Midbrain (tissue), 1 donor: ENCODE measurements around the gene BCL2L15.
"Not testable (repeated sequence)": the region's sequence is repeated elsewhere in the genome, so short reads cannot be mapped to it uniquely, and the experiment has no call there.

Source experiments
- DNase-seq: peaks from one replicate; lab custom pipeline; 2025; lab: John Stamatoyannopoulos, UW

BCL2L15 gene

GRCh38 chr1:113871597-113872113 lies 15.7 kb downstream of the BCL2L15 start, which contains the start of gene PTPN22:
TSS of gene PTPN22 (minus strand) at chr1:113871712.
- DNase-seq = no peak

- DNase-seq = no peak
These were observed 16.6 kb downstream of the BCL2L15 start for GRCh38 chr1:113870778-113871177.

GRCh38 chr1:113868387-113869083 lies 18.8 kb downstream of the BCL2L15 start:
- DNase-seq = no peak

- DNase-seq = no peak
These were observed 25.7 kb downstream of the BCL2L15 start for GRCh38 chr1:113861641-113862040.

- no peak for DNase-seq
These were observed 26.5 kb downstream of the BCL2L15 start for GRCh38 chr1:113860891-113861290.

GRCh38 chr1:113859478-113860175 lies 27.8 kb downstream of the BCL2L15 start:
- DNase-seq = no peak

- no peak for DNase-seq
These were observed 28.4 kb downstream of the BCL2L15 start for GRCh38 chr1:113858982-113859381.

- DNase-seq = no peak
These were observed 29.0 kb downstream of the BCL2L15 start for GRCh38 chr1:113858418-113858817.

GRCh38 chr1:113857776-113858175 lies 29.6 kb downstream of the BCL2L15 start:
- DNase-seq = no peak

- DNase-seq = no peak
These were observed 31.0 kb downstream of the BCL2L15 start for GRCh38 chr1:113856401-113856790.

GRCh38 chr1:113855630-113856400 lies 31.6 kb downstream of the BCL2L15 start:
- DNase-seq = no peak

GRCh38 chr1:113854234-113854633 lies 33.1 kb downstream of the BCL2L15 start:
- no peak for DNase-seq

GRCh38 chr1:113852694-113853093 lies 34.7 kb downstream of the BCL2L15 start:
- not testable (repeated sequence) for DNase-seq

- DNase-seq = no peak
These were observed 37.1 kb downstream of the BCL2L15 start for GRCh38 chr1:113850127-113850796.

GRCh38 chr1:113849072-113849471 lies 38.3 kb downstream of the BCL2L15 start:
- DNase-seq = no peak

GRCh38 chr1:113846391-113847035 lies 40.9 kb downstream of the BCL2L15 start:
- no peak for DNase-seq

GRCh38 chr1:113836534-113836933 lies 50.8 kb downstream of the BCL2L15 start:
- DNase-seq = no peak

GRCh38 chr1:113835686-113836290 lies 51.6 kb downstream of the BCL2L15 start:
- peak; percentile 54 for DNase-seq

- DNase-seq = no peak
These were observed 52.7 kb downstream of the BCL2L15 start for GRCh38 chr1:113834716-113835115.
